OCI-LY3 (cell line): Measurements from ENCODE around the gene OR6F1.
"Not testable (repeated sequence)": the region's sequence is repeated elsewhere in the genome, so short reads cannot be mapped to it uniquely, and the experiment has no call there.

Source experiments
- CTCF ChIP-seq: fragments of 200-600, 300-600 bp; sonication (generic); IDR thresholded peaks from 2 replicates; pipeline ENCODE4 v1.5.1; 2014; ENCODE audit warnings: antibody characterized with exemption, low read length, low read depth
- EZH2phosphoT487 ChIP-seq: fragments of 200-600 bp; shearing (Covaris generic); IDR thresholded peaks from 2 replicates; pipeline ENCODE4 v1.6.1; 2018; ENCODE audit warnings: antibody characterized with exemption, mixed run types, low read depth

GRCh38 chr1:247710681-247711080 lies 5.8 kb downstream of the OR6F1 start:
- TF ChIP-seq CTCF, EZH2phosphoT487: not testable (repeated sequence)
